Measurements from ENCODE around the gene ACTN1. TPM values are rescaled to one million over a fixed set of nuclear protein-coding genes. Genes with fewer than 3 reads are reported as not detected.

The ACTN1 gene
- total RNA-seq, 1 experiment from 2014 or later: 148 TPM

DNA sequence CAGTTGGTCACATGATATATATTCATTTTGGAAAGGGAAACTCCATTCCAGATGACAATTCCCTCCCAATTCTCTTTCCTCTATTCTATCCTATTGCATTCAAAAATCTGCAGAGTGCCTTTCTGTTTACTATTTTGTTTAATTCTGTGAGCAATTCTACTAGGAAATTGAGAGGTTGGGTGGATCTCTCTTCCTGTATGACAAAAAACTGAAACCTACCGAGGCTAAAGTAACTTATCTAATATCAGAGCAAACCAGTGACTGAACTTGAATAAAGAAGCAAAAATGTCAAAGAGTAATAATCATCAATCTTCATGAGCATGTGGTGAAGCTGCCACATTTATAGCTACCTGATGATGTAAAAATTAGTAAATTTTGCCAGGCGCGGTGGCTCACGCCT, 16.6 kb upstream of the ACTN1 start:
- Histone ChIP-seq H3K36me3 (ENCODE audit: insufficient read depth, low read length, poor library complexity, severe bottlenecking) (no peaks in the 10 kb centered on the region), H3K27me3 (replicated peaks; ENCODE audit: insufficient read depth, low read depth, low read length, poor library complexity) (no peaks in the 10 kb centered on the region), H3K4me3 (ENCODE audit: low read depth, low read length, poor library complexity, severe bottlenecking) (no peak overlapping the region), H3K4me1 (ENCODE audit: insufficient read depth, low read length, poor library complexity, severe bottlenecking) (no peaks in the 10 kb centered on the region), H3K9me3 (ENCODE audit: low read depth, low read length, poor library complexity, severe bottlenecking) (no peaks in the 10 kb centered on the region), H3K27ac (ENCODE audit: low read depth, low read length, poor library complexity, severe bottlenecking) (no peak overlapping the region)
- intact Hi-C loops (cut with micrococcal nuclease; ENCODE audit: unreplicated experiment): no loop called here
- DNase-seq (ENCODE audit: low spot score): no peak
- TF ChIP-seq, protein P1, sequence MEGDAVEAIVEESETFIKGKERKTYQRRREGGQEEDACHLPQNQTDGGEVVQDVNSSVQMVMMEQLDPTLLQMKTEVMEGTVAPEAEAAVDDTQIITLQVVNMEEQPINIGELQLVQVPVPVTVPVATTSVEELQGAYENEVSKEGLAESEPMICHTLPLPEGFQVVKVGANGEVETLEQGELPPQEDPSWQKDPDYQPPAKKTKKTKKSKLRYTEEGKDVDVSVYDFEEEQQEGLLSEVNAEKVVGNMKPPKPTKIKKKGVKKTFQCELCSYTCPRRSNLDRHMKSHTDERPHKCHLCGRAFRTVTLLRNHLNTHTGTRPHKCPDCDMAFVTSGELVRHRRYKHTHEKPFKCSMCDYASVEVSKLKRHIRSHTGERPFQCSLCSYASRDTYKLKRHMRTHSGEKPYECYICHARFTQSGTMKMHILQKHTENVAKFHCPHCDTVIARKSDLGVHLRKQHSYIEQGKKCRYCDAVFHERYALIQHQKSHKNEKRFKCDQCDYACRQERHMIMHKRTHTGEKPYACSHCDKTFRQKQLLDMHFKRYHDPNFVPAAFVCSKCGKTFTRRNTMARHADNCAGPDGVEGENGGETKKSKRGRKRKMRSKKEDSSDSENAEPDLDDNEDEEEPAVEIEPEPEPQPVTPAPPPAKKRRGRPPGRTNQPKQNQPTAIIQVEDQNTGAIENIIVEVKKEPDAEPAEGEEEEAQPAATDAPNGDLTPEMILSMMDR (conservative IDR thresholded peaks at IDR 0.05; ENCODE audit: low read depth, low read length): no peak
- TF ChIP-seq EZH2 (IDR thresholded peaks at IDR 0.05; ENCODE audit: borderline replicate concordance, low read depth, low read length, poor library complexity, severe bottlenecking): no peak
- ChIA-PET POLR2A (ENCODE audit: low non-redundant PET) (no interaction called here), CTCF (no interaction called here)
- no TSS peak for BruUV-seq (replicated peaks)

DNA sequence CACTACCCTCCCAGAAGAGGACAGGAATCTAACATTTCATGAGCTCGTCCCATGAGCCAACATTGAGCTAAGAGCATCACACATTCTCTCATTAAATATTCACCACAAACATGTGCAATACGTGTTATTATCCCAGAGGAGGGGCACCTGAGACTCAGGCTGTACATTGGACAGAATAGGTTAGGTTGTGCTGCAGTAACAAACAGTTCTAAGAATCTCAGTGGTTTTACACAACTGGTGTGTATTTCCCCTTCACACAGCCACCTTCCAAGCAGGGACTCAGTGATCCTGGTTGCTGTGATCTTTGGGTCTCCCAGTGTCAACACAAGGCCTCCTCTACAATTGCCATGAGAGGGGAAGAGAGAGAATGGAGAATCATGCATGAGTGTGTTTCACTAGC, 15.0 kb upstream of the ACTN1 start:
- Histone ChIP-seq H3K4me3 (ENCODE audit: low read depth, low read length, poor library complexity, severe bottlenecking) (no peak overlapping the region), H3K27me3 (replicated peaks; ENCODE audit: insufficient read depth, low read depth, low read length, poor library complexity) (no peaks in the 10 kb centered on the region), H3K9me3 (ENCODE audit: low read depth, low read length, poor library complexity, severe bottlenecking) (no peaks in the 10 kb centered on the region), H3K27ac (ENCODE audit: low read depth, low read length, poor library complexity, severe bottlenecking) (no peak overlapping the region), H3K4me1 (ENCODE audit: insufficient read depth, low read length, poor library complexity, severe bottlenecking) (no peaks in the 10 kb centered on the region), H3K36me3 (ENCODE audit: insufficient read depth, low read length, poor library complexity, severe bottlenecking) (no peaks in the 10 kb centered on the region)
- ChIA-PET CTCF (no interaction called here), POLR2A (ENCODE audit: low non-redundant PET) (no interaction called here)
- TF ChIP-seq EZH2 (IDR thresholded peaks at IDR 0.05; ENCODE audit: borderline replicate concordance, low read depth, low read length, poor library complexity, severe bottlenecking): no peak
- TF ChIP-seq, protein P1 (conservative IDR thresholded peaks at IDR 0.05; ENCODE audit: low read depth, low read length): no peak
- DNase-seq (ENCODE audit: low spot score): no peak
- no TSS peak for BruUV-seq (replicated peaks)
- intact Hi-C loops (cut with micrococcal nuclease; ENCODE audit: unreplicated experiment): no loop called here

DNA sequence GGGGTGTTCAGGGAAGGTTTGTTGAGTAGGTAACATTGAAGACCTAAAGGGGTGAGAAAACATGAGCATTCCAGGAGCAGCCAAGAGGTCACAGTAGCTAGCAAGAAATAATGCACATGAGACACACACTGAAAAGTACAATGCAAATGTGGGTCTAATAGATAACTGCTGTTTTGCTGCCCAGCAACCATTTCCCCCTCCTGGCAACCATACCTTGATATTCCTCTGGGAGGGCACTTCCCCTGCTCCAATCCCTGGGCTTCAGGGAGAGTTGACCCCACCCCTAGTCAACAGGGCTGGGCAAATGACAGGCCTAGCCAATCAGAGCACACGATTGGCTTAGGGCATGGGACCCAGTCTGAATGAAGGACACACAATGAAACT, 8.5 kb upstream of the ACTN1 start:
- Histone ChIP-seq H3K36me3 (ENCODE audit: insufficient read depth, low read length, poor library complexity, severe bottlenecking) (no peaks in the 10 kb centered on the region), H3K27me3 (replicated peaks; ENCODE audit: insufficient read depth, low read depth, low read length, poor library complexity) (no peaks in the 10 kb centered on the region), H3K9me3 (ENCODE audit: low read depth, low read length, poor library complexity, severe bottlenecking) (no peaks in the 10 kb centered on the region), H3K4me1 (ENCODE audit: insufficient read depth, low read length, poor library complexity, severe bottlenecking) (no peaks in the 10 kb centered on the region), H3K27ac (ENCODE audit: low read depth, low read length, poor library complexity, severe bottlenecking) (no peak overlapping the region), H3K4me3 (ENCODE audit: low read depth, low read length, poor library complexity, severe bottlenecking) (no peak overlapping the region)
- TF ChIP-seq, protein P1 (conservative IDR thresholded peaks at IDR 0.05; ENCODE audit: low read depth, low read length): no peak
- no peak for TF ChIP-seq EZH2 (IDR thresholded peaks at IDR 0.05; ENCODE audit: borderline replicate concordance, low read depth, low read length, poor library complexity, severe bottlenecking)
- intact Hi-C loops (cut with micrococcal nuclease; ENCODE audit: unreplicated experiment): no loop called here
- ChIA-PET POLR2A (ENCODE audit: low non-redundant PET) (no interaction called here), CTCF (no interaction called here)
- peak; percentile 46 for DNase-seq (ENCODE audit: low spot score)
- BruUV-seq (replicated peaks): no TSS peak
